Measurements from ENCODE around the gene WDSUB1.

WDSUB1 gene

DNA sequence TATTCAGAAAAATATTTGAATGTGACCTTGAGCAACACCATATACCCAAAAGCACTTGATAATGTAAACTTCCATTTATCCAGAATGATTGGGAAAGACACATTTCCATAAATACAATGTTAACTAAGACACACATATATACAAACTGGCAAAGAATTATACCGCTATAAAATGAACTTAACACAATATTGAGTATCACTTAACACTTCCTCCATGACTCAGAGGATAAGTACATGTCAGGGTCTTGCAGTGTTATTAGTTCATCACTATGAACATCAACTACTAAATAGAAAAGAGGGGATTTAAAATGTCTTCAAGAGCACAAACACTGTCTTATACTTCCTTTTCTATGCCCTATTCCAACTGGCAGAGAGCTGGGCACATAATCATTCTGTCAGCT, 18.6 kb downstream of the WDSUB1 start:
- no peak for DNase-seq (ENCODE audit: low read depth in 2 of 3, low spot score in 2 of 3)

DNA sequence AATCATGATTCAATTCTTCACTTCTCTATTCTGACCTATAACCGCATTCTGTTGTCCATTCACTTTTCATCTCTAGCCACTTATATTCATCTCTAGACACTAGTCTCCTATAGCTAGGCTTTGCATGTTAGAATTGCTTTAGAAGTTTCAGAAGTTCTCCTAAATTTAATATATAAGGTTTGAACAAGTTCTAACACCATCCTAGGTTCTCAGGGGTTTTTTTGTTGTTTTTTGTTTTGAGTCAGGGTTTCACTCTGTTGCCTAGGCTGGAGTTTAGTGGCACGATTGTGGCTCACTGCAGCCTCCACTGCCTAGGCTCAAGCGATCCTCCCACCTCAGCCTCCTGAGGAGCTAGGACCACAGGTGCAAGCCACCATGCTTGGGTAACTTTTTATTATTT, 19.9 kb downstream of the WDSUB1 start:
- no peak for DNase-seq (ENCODE audit: low read depth in 2 of 3, low spot score in 2 of 3)

DNA sequence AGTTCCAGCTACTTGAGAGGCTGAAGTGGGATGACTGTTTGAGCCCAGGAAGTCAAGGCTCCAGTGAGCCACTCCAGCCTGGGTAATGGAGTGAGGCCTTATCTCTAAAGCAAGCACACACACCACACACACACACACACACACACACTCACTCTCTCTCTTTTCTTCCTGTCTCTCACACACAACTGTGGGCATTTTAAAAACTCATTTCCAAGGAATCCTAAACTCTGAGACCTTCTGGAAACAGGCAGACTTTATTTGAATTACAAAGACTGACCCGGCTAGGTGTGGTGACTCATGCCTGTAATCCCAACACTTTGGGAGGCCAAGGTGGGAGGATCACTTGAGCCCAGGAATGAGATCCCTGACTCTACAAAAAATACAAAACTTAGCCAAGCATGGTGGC, 21.3 kb downstream of the WDSUB1 start:
- DNase-seq (ENCODE audit: low read depth in 2 of 3, low spot score in 2 of 3) = no peak

DNA sequence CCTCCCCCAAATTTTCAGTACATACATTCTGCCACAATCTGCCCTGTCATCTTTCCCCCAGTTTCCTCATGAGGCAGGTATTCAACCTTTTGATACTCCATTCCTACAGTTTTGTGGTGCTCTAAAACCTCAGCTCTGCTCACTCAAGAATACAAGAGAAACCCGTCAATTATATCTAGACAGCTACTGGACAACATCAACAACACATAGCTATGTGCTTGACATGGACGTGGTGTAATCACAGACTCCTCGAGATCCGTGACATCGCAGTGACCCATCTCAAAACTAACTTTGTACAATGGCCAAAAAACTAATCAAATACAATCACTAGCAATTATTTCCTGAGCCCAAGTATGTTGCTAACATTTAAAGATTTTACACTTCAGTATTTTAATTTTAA, 23.6 kb downstream of the WDSUB1 start:
- no peak for DNase-seq (ENCODE audit: low read depth in 2 of 3, low spot score in 2 of 3)

DNA sequence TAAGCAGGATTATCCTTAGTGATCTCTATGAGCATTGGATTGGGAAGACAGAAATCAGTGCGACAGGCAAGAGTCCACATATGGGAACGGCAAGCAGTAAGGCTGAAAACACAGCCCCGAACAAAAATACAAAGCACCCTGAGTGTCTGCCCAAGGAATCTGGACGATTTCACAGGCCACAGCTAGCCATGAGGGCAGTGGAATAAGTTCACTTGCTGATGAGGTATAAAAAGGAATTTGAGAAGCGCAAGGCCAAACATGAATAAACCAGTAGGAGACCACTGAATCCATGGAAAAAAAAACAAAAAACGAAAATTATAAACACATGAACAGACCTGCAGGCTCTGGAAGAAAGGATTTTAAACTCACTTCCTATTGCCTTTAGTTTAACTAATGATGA, 24.3 kb downstream of the WDSUB1 start:
- DNase-seq (ENCODE audit: low read depth in 2 of 3, low spot score in 2 of 3) = no peak

DNA sequence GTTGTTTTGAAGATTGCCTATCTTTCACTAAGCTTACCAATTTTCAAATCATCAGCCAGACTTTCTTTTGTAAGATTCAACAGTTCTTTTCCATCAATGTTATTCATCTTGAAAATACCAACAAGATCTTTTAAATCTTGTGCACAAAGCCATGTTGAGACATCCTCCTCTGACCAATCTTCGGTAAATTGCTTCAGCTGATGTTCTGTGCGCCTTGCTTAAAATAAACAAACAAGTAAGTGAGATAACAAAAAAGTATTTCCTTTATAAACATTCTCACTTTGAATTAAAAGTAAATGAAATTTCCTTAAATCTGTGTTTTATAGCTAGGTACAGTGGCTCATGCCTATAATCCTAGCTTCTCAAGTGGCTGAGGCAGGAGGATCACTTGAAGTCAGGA, 30.3 kb downstream of the WDSUB1 start:
- no peak for DNase-seq (ENCODE audit: low read depth in 2 of 3, low spot score in 2 of 3)

DNA sequence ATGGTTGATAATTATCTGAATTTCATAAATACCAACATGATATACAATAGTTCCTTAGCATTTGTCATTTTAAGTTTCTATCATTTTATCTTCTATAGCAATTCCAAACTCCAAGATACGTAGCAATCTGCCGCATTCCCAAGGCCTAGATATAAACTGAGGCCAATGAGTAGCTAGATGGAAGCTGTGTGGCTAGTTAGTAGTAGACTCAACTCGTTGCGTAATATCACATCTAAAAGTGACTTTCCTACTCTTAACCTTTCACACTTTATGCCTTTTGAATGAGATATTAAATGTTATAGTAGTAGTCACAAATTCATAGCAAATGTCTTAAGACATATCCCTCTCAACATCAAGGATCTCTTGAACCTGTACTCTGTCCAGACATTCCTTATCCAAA, 33.6 kb downstream of the WDSUB1 start:
- no peak for DNase-seq (ENCODE audit: low read depth in 2 of 3, low spot score in 2 of 3)

DNA sequence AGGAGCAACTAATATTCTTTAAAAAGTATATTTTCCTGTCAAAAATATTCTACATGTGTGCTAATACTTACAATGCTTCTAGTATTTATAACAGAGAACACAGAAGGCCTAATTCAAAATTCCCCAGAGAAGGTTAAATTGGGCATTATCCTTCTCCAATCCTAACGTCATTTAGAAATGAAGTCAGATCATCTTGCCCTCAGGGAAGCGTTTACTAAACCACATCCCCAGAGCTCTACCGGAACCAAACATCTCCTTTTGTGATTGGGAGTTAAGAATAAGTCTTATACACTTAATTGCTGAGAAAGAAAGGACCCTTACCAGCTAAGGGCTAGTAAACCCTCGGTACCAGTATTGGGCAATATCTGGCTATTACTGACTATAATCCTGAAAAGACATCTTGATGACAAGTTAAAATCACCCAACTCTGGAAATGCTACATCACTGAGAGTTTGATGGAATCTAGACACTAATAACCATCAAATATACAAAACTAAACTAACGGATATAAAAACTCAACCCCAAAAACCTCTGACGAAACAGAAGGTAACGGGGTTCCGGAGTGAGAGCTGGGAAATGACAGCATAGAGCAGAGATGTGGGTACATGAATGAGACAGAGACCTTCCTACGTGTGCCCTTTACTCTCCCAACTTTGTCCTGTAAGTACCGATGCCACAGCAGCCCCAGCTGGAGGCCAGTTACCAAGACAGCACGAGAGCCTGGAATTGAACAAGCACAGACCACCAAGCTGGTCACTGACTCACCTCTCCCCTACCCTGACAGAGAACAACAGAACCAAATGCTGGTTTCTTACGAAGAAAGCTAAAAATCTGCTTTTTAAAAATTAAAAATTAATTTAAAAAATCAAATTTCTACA, 35.0 kb downstream of the WDSUB1 start:
- DNase-seq (ENCODE audit: low read depth in 2 of 3, low spot score in 2 of 3) = no peak

DNA sequence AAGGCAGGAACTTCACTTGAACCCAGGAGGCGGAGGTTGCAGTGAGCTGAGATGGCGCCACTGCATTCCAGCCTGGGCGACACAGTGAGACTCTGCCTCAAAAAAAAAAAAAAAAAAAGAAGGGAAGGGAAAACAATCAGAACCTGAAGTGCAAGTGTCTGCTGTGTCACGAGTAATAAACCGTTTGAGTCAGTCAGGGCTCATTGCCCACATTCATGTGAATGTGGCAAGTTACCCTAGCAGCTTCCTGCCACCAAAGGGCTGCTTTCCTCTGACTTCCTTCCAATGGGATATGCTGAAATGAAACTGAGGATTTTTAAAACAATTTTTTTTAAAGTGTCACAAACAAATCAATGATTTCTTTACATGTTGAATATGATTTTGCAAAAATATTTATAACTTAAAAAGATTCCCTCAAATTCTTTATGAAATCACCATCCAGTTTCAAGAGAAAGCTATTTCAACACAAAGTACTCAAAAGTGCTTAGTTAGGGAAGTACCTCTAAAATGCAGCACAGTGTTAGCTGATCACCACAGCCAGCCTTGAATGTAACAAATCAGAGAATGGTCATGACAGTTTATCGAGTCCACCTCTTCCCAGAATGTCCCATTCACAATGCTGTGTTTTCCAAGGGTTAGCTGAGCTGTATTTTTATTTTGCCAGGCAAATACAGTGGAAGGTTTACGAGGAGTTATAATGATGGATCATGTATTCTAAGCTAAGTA, 36.4 kb downstream of the WDSUB1 start:
- no peak for DNase-seq (ENCODE audit: low read depth in 2 of 3, low spot score in 2 of 3)

DNA sequence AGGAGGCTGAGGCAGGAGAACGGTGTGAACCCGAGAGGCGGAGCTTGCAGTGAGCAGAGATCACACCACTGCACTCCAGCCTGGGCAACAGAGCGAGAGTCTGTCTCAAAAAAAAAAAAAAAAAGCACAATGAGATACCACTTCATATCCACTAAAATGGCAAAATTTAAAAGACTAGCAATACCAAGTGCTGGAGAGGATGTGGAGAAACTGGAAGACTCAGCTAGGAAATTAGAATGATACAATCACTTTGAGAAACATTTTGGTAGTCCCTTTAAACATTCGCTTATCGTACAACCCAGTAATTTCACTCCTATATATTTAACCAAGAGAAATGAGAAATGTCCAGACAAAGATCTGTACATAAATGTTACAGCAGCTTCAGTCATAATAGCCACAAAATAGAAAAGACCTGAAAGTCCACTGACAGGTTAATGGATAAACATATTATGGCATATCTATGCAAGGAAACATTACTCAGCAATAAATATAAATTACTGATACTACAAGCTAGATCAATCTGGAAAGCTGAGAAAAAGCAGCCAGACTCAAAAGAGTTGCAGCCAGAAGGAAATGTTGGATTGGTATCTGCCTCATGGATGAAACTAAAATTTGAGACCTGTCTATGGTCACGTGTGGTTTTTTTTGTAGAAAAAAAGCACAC, 40.0 kb downstream of the WDSUB1 start:
- DNase-seq (ENCODE audit: low read depth in 2 of 3, low spot score in 2 of 3) = no peak

DNA sequence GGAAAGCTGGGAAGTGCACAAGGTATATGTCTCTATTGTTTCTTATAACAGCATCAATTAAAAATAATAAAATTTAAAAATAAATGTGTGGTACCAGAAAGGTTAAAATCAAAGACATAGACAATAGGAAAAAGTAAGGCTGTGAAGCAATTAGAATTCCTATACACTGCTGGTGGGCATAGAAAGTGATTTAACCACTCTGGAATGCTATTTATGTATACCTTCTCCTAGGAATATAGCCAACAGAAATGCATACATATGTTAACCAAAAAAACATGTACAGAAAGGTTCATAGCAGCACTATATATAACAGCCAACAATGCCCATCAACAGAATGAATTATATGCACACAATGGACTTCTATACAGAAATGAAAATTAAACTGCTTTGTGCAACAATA, 43.0 kb downstream of the WDSUB1 start:
- DNase-seq (ENCODE audit: low read depth in 2 of 3, low spot score in 2 of 3) = no peak

DNA sequence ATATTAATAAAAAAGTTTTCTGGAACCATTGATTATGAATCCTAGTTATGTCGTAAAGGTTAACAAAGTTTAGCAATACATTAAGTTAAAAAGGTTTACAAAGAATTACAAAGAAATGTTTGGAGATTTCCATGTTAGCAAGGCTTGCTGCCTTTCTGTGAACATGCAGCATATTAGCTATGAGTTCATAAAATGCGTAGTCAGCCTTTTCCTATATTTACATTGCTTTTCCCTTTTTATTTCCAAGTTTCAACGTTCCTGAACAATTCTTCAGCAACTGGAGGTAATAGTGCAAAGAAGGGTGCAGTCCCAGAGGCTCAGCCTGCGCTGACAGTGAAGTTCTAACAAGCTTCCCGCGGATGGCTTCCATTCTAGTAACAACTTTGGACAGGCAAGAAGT, 51.6 kb downstream of the WDSUB1 start:
- no peak for DNase-seq (ENCODE audit: low read depth in 2 of 3, low spot score in 2 of 3)

DNA sequence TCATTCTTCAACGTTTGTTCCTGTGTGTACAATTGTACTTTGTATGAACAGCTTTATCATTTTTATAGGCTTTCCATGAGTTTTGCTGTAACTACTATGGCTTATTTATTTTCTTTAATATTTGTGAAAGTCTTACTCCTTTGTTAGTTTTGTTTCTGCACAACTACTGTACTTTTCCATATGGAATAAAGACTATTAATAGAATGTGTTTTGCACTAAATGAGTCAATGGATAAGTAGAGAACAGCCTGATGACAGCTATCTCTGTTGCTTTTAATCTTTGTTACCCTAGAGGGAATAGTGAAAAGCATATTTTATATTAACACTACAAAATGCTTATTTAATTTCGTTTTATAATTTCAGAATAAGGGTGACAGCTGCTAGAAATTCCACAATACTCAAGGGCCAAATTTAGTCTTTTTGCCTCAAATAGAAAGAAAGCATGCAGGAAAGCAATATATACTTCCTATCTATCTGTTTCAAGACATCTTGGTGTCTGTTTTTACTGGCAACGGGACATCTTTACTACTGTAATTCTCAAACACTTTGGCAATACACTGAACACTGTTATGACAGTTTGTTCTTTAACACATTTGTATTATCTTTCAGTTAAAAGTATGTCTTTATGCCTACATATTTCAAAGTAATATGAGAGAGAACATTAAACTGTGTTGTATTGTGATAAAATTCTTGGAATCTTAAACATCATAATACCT, 53.9 kb downstream of the WDSUB1 start:
- no peak for DNase-seq (ENCODE audit: low read depth in 2 of 3, low spot score in 2 of 3)

DNA sequence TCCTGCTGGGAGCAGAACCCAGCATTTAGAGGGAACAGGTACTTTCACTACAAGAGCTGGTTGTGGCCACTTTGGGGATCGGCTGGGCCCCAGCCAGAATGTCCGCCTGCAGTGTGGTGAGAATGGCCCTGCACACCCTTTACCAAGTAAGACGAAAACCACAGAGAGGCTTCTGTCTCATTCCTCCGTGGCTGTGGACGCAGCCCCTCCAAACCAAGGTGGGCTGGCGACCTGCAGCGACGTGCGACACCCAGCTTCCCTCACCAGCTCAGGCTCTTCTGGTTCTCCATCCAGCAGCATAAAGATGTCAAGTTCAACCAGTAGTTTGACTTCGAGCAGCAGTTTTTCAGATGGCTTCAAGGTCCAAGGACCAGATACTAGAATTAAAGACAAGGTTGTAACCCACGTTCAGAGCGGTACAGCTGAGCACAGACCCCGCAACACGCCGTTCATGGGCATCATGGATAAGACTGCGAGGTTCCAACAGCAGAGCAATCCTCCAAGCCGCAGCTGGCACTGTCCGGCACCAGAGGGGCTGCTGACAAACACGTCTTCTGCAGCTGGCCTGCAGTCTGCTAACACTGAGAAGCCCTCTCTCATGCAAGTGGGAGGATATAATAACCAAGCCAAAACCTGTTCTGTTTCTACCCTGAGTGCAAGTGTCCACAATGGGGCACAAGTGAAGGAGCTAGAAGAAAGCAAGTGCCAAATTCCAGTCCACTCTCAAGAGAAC, 56.2 kb downstream of the WDSUB1 start:
- no peak for DNase-seq (ENCODE audit: low read depth in 2 of 3, low spot score in 2 of 3)

DNA sequence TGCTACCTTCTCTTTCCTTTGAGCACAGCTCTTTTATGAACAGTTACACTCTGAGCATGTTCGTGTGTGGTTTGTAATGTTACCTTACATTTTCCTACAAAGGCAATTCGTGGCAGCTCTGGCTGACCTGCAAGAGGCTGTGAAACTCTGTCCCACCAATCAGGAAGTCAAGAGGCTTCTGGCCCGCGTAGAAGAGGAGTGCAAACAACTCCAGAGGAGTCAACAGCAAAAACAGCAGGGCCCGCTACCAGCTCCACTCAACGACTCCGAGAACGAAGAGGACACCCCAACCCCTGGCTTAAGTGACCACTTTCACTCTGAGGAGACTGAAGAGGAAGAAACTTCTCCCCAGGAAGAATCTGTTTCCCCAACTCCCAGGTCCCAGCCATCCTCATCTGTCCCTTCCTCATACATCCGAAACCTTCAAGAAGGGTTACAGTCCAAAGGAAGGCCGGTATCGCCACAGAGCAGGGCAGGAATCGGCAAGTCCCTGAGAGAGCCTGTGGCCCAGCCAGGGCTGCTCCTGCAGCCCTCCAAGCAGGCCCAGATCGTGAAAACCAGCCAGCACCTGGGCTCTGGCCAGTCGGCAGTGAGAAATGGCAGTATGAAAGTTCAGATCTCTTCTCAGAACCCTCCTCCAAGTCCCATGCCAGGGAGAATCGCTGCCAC, 56.9 kb downstream of the WDSUB1 start:
- DNase-seq (ENCODE audit: low read depth in 2 of 3, low spot score in 2 of 3) = no peak

DNA sequence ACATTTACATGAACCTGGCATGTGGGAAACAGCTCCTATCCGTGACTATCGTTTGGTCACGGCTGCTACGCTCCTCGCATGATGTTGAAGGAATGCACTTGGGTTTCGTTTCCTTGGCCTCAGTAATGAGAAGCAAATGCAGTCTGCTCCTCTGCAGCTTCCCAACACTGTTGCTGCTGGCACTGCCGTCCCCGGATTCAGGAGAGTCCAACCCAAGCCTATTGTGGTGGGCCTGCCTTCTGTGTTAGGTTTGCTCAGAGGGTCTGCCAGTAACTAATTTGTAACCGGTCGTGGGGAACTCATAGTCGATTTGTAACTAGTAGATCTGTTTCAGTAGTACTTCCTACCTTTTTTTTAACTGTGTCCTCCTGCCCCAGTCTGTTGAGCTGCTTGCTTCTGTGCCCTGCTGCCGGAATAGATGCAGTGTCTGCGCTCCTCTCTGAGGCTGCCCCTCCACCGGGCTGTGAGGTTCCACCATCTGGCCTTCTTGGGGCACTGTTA, 58.4 kb downstream of the WDSUB1 start:
- no peak for DNase-seq (ENCODE audit: low read depth in 2 of 3, low spot score in 2 of 3)

DNA sequence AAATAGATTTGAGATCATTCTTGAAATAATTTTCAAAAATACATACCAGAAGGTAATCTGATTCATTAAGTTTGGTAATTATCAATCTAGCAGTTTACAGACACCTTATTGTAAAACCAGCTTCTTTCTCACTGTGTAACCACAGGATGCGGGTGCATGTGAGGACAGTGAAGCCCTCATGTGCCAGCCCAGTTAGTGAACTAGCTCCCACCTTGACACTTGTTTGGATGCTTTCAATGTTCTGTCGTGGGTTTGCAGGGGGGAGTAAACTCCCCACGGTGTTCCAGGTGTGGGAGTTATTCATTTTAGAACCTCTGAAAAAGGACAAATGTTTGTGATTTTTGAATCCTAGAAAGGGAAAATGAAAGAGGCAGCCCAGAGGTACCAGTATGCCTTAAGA, 59.0 kb downstream of the WDSUB1 start:
- no peak for DNase-seq (ENCODE audit: low read depth in 2 of 3, low spot score in 2 of 3)

DNA sequence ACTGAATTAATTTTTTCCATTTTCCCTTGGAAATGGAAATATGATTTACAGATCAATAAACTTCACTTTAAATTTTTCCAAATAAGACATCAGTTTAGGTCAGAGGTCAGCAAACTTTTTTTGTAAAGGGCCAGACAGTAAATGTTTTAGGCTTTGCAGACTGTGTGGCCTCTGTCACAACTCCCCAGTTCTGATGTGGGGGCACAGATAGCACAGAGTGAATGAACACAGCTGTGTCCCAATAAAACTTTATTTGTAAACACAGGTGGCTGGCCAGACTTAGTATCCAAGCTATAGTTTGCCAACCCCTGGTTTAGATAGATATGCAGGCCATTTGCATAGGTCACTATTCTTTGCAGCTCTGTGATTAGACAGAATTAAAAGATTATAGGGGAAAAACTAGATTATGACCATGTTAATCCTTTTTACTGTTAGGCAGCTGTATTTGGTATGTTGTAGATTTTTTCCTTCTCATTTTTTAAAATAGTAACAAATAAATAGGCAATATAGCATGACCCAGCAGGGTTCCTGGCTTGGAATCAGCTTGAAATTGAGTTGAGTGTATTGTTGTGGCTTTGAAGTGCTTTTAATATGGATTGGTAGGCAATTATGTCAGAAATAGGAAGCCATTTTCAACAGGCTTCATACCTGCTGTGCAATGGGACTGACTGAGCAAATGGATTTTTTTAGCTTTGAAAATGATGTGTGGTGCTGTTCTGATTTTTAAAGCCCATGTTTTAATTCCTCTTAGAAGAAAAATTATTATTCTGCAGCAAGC, 59.7 kb downstream of the WDSUB1 start:
- DNase-seq (ENCODE audit: low read depth in 2 of 3, low spot score in 2 of 3) = no peak

DNA sequence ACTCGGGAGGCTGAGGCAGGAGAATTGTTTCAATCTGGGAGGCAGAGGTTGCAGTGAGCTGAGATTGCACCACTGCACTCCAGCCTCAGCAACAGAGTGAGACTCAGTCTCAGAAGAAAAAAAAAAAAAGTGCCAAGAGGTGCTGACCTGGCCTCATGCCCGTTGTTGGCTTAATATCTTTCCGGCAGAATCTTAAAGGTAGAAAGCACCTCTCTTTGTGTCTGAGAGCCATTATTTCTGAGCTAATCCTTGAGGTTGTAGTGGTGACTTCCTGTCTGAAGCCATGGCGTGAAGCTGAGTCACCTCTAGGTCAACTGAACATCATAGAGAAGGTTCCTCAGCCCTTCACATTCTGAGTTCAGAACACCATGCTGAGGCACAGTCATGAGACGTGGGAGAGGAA, 60.4 kb downstream of the WDSUB1 start:
- DNase-seq (ENCODE audit: low read depth in 2 of 3, low spot score in 2 of 3) = no peak
